HG03139 (cell line): ENCODE results near the gene FBXO34.
"Not testable (repeated sequence)": the region's sequence is repeated elsewhere in the genome, so short reads cannot be mapped to it uniquely, and the experiment has no call there.

Experiments used
- ATAC-seq: cut with Tn5 transposase; IDR thresholded peaks from one replicate; pipeline ENCODE4 v1.9.1; 2021; ENCODE audit not compliant: unreplicated experiment

FBXO34 gene

DNA sequence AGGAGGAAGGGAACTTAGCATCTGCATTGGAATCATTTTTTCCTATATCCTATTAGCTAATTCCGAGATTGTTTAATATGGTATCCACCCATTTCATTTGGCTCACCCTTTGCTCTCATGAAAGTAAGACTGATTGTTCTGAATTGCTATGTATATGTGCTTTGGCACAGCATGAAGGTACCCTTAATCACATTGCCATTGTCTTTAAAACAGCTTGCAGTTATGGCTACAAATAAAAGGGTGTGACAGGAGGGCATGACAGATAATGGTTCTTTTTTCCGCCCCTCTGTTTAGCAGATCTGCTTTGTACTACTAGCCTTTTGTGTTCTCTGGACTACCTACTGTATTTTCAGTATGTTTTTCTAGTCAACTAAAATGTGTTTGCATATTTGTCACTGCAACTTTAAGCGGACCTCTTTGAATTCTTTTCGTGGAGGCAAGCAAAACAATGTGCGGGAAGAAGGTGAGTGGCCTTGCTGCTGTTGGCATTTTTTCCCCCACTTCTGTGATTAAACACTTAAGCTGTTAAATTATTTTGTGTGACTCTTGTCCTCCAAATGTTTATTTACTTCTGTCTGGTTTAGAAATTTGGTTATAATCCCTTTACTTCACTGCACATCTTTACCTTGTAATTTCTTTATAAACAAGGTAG is 35.8 kb downstream of the FBXO34 start:
- ATAC-seq = no peak

DNA sequence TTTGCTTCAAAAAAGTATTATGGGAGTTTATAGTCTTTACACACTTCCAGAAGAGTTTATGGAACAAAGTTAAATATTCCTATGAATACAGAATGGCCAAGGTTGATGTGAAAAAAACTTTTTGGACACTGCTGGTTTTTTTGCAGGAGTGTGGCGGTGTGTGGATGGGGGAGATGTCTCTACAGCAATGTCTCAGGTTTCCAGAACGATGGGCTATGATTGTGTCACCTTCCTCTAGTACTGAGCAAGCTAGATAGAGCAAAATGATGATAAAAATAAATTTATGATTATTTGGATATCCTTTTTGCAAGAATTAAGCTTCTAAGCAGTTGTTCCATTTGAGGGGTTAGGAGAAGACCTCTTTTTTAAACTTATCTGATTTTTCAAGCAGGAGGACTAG is 37.9 kb downstream of the FBXO34 start:
- no peak for ATAC-seq

DNA sequence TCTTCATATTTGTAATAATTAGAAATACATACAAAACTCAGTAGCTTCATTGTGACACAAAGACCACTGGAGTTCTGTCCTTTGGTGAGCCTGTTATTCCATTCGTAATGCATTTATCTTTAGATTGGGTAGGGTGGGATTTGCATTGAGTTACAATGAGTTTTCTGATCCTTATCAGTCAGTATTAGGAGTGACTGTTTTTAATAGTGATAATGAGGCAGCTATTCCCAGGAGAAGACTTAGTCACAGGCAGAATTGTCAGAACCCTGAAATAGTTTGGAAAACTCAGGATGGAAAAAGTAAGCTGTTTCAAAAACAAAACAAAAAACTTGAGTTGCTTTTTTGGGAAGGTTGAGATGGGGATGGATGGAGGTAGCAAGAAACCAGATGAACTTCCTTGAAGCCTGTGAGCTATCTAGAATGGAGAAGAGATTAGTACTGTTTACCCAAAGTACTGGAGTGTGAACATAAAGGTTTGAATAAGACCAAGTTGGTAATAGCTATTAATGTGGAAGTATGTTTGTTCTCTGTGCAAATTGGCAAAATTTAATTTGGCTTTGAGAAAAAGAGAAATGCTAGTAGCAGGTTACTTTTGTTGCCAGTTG is 38.6 kb downstream of the FBXO34 start:
- no peak for ATAC-seq

DNA sequence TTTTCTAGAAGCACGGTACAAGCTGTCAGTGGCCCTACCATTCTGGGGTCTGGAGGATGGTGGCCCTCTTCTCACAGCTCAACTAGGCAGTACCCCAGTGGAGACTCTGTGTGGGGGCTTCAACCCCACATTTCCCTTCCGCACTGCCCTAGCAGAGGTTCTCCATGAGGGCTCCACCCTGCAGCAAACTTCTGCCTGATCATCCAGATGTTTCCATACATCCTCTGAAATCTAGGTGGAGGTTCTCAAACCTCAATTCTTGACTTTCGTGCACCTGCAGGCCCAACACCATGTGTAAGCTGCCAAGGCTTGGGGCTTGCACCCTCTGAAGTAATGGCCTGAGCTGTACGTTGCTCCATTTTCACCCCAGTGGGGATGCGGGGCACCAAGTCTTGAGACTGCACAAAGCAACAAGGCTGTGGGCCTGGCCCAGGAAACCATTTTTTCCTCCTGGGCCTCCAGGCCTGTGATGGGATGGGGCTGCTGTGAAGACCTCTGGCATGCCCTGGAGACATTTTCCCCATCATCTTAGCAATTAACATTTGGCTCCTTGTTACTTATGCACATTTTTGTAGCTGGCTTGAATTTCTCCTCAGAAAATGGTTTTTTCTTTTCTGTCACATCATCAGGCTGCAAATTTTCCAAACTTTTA is 41.3 kb downstream of the FBXO34 start:
- ATAC-seq = not testable (repeated sequence)

DNA sequence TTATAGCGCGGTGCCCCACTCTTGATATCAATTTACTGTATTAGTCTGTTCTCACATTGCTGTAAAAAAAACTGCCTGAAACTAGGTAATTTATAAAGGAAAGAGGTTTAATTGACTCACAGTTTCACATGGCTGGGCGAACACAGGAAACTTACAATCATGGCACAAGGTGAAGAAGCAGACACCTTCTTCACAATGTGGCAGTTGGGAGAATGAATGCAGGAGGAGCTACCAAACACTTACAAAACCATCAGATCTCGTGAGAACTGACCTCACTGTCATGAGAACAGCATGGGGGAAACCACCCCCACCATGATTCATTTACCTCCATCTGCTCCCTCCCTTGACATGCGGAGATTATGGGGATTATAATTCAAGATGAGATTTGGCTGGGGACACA is 42.3 kb downstream of the FBXO34 start:
- ATAC-seq = no peak

DNA sequence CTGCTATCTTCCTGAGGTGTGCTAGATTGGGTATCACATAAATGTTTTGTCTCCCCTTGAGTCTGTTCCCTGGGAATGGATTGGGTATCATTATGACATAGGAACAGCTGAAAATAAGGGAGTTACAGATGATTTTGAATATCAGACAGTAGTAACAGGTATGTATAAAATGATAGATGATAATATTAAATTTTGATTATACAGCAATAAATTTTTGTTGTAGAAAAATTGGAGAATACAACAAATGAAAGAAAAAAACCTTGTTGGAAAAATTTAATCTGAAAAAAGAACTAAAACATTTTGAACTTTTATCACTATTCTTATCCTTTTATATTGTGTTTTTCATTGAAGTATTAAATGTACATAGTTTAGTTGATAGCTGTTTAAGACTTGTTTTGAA is 43.2 kb downstream of the FBXO34 start:
- no peak for ATAC-seq

DNA sequence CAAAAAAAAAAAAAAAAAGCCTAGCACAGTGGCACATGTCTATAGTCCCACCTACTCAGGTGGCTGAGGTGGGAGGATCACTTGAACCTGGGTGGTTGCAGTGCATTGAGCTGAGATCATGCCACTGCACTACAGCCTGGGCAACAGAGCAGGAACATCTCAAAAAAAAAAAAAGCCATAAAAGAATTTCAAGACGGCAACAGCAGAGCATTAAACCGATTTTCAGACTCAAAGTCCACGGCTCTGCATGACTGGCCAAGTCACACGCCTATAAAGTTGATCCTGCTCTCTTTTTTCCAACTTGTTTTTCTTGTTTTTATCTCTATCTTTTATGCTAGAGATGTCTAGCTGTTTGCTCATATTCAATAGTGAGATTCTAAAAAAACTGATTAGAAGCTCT is 45.3 kb downstream of the FBXO34 start:
- no peak for ATAC-seq

DNA sequence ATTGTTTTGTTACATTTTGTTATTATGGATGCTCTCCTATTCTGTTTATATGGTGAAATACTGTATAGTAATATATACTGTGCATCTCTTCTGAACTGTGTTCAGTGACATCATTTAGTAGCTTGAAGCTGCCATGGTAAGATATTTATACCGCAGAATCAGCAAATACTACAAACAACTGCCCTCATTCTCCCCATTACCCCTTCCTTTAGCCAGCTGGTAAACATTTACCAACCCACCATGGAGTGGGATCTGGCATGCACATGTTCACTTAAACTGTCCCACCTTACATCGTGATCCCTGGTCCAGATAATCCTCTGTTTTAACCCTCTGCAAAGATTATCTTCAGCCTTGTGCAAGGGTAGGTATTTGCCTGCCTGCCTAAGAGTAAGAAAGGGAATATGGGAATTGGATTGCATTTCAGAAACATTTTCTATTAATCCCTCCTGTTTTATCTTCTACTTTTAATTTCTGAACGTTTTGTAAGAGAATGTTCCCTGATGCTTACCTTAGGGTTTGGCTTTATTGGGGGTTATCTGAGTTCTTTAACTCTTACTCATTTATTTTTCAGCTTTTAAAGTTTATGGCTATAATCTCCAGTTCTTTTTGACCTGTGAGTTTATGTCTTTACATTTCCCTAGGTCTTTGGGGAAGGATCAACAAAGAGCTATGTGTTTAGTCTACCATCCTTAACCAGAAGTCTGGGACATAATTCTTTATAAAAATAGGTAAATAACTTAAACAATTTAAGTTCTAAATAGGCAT is 46.5 kb downstream of the FBXO34 start:
- no peak for ATAC-seq

DNA sequence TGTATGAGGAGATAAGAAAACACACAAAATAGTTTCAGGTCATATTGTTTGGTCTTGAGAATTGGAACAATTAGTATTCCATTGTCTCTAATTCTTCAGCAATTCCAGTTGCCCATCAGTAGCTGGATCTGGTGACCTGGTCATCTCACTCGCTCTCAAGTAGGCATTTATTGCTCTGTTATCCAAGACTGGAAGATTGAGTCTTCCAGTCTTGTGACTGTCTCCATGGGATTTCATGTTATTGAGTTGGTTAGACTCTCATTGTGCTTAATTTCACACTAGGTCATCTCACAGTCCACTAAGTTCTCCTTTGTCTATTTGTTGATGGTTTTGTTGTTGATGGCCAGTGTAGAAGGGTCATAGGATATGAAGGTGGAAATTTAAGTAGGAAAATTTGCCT is 47.5 kb downstream of the FBXO34 start:
- no peak for ATAC-seq

DNA sequence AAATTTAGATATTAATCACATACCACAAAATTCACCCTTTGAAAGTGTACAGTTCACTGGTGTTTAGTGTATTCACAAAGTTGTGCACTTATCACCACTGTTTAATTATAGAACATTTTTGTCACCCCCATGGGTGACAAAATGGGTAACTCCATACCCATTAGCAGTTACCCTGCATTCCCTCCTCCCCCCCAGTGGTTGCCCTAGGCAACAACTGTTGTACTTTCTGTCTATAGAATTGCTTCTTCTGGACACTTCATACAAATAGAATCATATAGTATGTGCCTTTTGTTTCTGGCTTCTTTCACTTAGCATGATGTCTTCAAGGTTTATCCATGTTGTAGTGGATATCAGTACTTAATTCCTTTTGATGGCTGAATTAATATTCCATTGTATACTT is 52.7 kb downstream of the FBXO34 start:
- ATAC-seq = no peak

DNA sequence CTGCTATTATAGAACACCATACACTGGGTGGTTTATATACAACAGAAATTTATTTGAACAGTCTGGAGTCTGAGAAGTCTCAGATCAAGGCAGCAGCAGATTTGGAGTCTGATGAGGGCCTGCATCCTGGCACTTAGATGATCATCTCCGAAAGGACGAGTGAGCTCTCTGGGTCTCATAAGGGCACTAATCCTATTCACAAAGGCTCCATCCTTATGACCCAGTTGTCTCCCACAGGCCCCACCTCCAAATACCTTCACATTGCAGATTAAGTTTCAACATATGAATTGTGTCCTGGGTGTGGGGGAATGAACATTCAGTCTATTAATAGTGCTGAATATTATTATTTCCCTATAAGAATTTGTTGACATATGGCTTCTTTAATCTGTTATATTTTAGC is 53.6 kb downstream of the FBXO34 start:
- no peak for ATAC-seq

DNA sequence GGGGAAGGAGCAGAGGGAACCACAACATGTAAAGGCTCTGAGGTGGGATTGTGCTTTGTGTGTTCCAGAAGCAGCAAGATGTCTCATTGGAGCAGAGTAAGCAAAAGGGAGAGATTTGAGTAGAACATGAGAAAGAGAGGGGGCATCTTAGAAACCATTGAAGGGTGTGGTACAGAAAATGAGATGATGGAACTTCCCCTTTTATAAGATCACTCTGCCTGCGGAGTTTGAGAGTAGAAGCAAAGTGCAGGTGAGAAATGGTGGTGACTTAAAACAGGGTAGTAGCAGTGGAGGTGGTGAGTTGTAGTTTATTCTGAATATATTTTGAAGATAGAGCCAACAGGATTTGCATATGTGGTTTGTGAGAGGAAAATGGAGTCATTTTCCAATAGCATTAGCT is 56.0 kb downstream of the FBXO34 start:
- ATAC-seq = peak; percentile 61

DNA sequence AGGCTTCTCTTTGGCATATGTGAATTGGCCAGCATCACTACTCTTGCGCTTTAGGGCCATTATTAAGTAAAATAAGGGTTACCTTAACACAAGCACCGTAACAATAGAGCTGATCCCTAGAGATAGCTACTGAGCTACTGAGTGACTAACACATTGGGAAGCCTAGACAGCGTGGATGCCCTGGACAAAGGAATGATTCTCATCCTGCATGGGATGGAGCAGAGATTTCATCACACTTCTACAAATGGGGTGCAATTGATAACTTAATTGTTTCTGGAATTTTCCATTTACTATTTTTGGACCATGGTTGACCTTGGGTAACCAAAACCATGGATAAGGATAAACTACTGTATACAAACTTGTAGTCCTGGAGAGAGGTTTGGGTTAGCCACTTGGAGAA is 57.1 kb downstream of the FBXO34 start:
- ATAC-seq = no peak

DNA sequence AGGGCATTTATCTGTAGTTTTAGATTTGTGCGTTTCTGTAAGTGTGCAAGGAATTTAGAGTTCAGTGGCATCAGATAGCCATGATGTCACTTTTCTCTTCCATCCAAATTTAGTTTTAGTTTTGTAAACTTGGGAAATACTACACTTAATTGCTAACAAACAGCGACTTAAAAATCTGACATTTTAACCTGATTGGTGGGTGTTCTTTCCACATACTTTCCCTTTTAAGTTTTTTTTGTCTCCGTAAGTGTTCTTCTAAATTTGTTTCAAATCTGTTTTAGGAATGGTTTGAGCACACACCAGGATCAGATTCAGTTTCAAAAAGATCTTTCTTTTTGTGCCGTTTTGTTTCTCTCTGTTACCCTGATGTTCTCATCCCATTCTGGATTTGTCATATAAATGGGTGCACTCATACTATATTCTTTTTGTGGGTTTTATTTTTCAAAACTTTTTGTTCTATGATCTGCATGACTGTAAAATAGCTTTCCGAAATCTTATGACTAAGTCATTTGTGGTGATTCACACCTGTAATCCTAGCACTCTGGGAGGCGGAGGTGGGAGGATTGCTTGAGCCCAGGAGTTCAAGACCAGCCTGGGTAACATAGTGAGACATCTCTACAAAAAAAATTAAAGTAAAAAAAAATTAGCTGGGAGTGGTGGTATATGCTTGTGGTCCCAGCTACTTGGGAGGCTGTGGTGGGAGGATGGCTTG is 58.9 kb downstream of the FBXO34 start:
- no peak for ATAC-seq

DNA sequence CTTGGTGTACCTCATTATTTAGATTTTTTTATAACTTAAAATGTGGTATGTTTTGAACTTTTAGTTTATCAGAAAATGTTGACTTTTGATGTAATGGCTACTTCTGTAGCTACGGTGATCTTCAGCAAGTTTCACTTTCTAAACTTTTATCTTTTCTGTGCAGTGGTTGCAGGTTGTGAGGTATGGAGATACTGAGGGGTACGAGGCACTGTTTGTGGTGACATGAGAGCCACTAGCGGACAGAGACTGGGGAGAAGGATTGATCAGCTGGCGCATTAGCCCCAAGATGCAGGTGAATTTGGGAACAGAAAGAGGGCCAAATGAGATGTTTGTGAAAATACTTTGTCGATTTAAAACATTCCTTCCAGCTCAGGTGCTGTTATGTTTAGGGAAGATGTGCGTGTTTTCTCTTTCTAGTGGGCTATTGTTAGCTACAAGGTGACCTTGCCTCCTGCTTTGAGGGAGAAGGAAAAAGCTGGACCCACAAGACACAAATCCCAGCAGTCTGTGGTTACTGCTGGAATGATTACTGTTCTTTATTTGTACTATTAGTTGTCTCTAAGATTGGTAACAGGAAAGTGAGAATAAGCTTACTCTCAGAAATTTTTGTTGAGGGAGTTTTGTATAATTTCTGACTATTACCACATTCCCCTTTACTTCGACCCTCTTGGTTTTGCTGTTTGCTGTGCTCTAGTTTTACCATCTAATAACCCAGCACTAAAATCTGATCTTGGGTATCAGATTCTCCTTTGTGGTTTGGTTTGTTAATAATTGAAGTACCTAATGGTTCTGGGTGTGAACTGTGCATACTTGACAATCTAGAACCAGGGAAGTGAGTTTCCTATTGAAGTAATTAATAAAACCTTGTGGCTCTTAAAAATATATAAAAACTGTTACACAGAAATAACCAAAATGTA is 61.7 kb downstream of the FBXO34 start:
- no peak for ATAC-seq

DNA sequence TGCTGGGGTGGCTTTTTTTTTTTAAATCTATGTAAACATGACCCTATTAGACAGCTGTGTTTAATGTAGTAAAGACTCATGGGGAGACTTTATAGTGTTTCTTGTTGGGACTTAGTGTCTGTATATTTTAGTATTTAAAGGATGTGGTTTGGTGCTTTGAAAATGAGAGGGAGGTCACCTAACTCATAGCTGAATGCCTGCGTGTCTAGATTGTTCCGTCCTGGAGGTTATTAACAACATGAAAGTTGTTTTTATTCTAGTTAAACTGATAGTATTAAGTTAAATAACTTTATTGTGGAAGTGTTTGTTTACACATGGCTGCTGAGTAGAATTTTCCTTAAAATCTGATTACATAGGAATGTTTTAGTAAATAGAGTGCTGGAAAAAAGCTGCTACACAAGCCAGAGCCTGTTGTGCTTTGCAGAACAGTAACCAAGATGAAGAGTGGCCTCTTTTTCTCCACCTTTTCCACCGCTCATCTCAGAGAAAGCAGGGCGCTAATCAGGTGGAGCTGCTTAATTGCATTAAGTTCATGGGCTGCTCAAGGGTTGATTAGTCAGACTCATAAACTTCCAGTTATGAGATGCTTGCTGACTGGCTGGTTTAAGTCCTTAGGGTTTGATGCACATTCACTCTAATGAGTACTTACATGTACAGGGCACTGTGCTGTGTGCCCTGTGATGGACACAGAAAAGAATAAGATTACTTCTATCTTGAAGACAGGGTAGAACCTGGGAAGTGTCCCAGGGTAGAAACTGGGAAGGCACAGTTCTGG is 62.7 kb downstream of the FBXO34 start:
- ATAC-seq = no peak

DNA sequence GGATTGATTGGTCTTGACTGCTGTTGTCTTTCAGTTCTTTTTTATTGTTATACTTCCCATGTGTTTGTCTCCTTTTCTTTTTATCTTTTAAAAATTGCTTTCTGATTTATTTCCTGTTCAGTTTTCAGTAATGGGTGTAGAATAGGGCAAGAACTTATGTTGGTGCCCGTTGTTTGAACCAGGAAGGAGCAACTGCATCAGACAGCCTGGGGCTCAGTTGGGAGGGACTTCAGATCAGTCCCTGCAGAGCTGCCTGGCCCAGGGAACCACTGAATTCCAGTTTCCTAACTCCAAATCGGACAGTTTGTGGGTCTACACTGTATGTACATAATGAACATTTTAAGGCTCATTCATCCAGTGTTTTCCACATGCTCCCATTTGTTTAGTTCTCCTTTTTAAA is 64.9 kb downstream of the FBXO34 start:
- no peak for ATAC-seq

DNA sequence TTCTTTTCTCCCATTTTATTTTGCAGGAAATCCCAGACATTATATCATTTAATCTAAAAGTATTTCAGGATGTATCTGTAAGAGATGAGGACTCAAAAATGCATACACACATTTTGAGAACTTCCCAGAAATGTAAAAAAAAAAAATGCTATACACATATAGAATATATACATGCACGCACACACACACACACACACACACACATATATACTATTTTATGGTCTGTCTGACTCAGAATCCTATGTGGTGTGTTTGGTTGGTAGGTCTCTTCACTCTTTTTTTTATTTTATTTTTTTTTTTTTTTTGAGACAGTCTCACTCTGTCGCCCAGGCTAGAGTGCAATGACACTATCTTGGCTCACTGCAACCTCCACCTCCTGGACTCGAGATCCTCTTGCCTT is 65.5 kb downstream of the FBXO34 start:
- ATAC-seq = no peak

DNA sequence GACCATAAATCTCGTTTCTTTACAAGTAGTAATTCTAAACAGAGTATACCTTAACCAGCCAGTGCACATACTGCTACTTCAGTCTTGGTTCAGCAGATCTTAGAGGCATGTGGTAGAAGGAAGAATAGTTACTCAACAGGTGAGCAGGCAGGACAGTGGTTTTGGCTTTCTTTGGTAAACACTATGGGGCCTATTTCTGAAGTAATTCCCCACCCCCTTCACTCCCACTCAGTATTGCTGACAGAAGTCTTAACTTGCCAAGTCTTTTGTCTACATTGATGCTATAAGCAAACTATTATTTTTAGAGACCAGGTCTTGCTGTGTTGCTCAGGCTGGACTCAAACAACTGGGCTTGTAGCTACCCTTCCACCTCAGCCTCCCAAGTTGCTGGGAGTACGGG is 68.5 kb downstream of the FBXO34 start:
- ATAC-seq = no peak

DNA sequence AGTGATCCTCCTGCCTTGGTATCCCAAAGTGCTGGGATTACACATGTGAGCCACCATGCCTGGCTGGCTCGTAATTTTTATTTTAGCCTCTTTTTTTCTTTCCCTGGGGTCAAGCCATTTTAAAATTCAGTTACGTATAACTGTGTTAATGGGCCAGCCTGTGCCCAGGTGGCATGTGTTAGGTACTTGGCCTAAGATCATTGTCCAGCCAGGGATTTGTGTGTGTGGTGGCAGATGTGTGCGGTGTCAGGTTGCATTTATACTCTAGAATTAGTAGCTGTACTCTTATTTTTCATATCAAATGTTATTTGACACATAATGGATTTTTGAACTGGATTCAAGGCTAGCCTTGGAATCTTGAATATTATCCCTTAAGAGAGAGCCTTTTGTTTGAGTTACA is 69.3 kb downstream of the FBXO34 start:
- ATAC-seq = no peak
